Liver (tissue), 3 donors: ENCODE results near the gene IGF1.

Source experiments
- CTCF ChIP-seq: fragments of 150-350 bp; IDR thresholded peaks from 2 replicates; pipeline ENCODE4 v1.5.1; 2017; ENCODE audit warnings: improper control_type of control experiment, low read depth, low read length; ENCODE audit not compliant: missing input control
- EGR1 ChIP-seq, 2 donors: IDR thresholded peaks; 2 replicates each; pipeline ENCODE4 v1.6.1; 2016 to 2018; ENCODE audit warnings: antibody characterized with exemption in 2 of 2, low read depth in 2 of 2
- JUND ChIP-seq, 2 donors: IDR thresholded peaks; 2 replicates each; pipeline ENCODE4 v1.6.1; 2016; ENCODE audit warnings: antibody characterized with exemption in 2 of 2
- MAX ChIP-seq: IDR thresholded peaks from 2 replicates; pipeline ENCODE4 v1.6.1; 2016; ENCODE audit warnings: antibody characterized with exemption
- RAD21 ChIP-seq, 2 donors: IDR thresholded peaks; 2 replicates each; pipeline ENCODE4 v1.6.1; 2016; ENCODE audit warnings: antibody characterized with exemption in 2 of 2, mild to moderate bottlenecking in 2 of 2
- REST ChIP-seq: IDR thresholded peaks from 2 replicates; pipeline ENCODE4 v1.6.1; 2016; ENCODE audit warnings: antibody characterized with exemption, mild to moderate bottlenecking
- TAF1 ChIP-seq: conservative IDR thresholded peaks from 2 replicates; pipeline ENCODE4 v1.6.1; 2016; ENCODE audit warnings: antibody characterized with exemption, mild to moderate bottlenecking
- YY1 ChIP-seq: IDR thresholded peaks from 2 replicates; pipeline ENCODE4 v1.6.1; 2016; ENCODE audit warnings: antibody characterized with exemption, mild to moderate bottlenecking
- TF ChIP-seq, protein P1 (sequence below): IDR thresholded peaks from 2 replicates; pipeline ENCODE4 v1.6.1; 2016; ENCODE audit warnings: antibody characterized with exemption
- donor health status: healthy.
- donor health status: healthy.

DNA sequence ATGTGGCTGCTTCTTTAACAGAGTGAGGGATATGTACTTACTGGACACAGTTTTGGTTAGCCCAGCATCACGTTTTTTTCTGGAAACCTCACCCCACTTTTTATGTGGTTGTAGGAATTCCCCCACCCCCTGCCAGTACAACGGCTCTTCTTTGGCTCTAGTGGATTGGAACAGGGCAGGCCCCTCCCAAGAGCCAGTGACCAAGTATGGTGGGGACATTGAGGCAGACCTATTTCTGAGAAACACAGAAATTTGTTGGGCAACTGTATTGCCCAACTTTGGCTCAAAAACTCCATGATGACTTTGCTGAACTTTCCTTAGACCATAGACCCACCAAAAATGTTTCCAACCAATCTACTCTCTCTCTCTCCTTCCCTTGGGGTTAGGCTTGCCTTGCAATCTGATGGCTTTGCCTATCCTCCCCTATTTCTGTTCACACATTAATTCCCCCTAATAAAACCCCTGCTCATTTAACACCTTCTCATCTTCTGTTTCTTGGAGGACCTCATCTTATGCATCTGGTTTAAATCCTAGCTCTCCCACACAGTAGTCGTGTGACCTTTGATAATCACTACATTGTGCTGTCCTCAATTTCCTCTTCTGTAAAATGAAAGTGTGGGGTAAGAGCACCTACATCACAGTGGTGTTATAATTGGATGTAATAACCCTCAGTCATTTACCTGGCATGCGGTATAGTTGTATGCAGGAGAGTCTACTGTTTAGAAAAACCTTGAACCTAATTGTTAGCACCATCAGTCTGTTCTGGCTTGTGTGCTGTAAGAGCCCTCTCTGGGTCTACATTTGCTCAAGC is 71.7 kb downstream of the IGF1 start:
- TF ChIP-seq CTCF (no peak), RAD21 (IDR thresholded peaks at IDR 0.05) (no peak), JUND (IDR thresholded peaks at IDR 0.05) (no peak), TAF1 (no peak), REST (no peak), YY1 (no peak), EGR1 (IDR thresholded peaks at IDR 0.05; ENCODE audit: low read depth in 2 of 2) (no peak), MAX (no peak)
- TF ChIP-seq, protein P1, sequence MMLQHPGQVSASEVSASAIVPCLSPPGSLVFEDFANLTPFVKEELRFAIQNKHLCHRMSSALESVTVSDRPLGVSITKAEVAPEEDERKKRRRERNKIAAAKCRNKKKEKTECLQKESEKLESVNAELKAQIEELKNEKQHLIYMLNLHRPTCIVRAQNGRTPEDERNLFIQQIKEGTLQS = no peak
